Caco-2 (cell line): Measurements from ENCODE around the gene RAB20. TPM values are rescaled to one million over a fixed set of nuclear protein-coding genes. Genes with fewer than 3 reads are reported as not detected.
A peak's percentile ranks its signal among the peaks of the same experiment; 100 is the strongest.

Experiments
- BruUV-seq: library from RNA; stranded (reverse); fragments of 400-500 nt; replicated peaks from 2 replicates; lab custom pipeline; 2021; lab: Mats Ljungman, UMichigan
- CTCF ChIA-PET: fragments of 300-600 bp; sonication (Branson Sonifier 250); formaldehyde crosslinking; loops from one replicate; lab custom pipeline; 2022; ENCODE audit warnings: antibody characterized with exemption; lab: Charles Lee
- POLR2A ChIA-PET: fragments of 300-600 bp; sonication (Branson Sonifier 250); formaldehyde crosslinking; loops from one replicate; lab custom pipeline; 2022; ENCODE audit warnings: antibody characterized with exemption; lab: Charles Lee
- DNase-seq, 2 experiments: peaks; one replicate each; pipeline versions ENCODE4 v3.0.0 to v3.0.0-alpha.2; 2020 to 2022
- H3K27me3 ChIP-seq: replicated peaks from 2 replicates; pipeline ENCODE4 v1.6.0; 2011; ENCODE audit warnings: low read length; ENCODE audit not compliant: control insufficient read depth, insufficient read depth
- H3K36me3 ChIP-seq: 2 replicates; pipeline ENCODE4 v1.5.1; 2011; ENCODE audit warnings: low read length; ENCODE audit not compliant: control insufficient read depth, insufficient read depth
- H3K4me1 ChIP-seq: fragments of 250-450 bp; sonication (Bioruptor Pico); 2 replicates; pipeline ENCODE4 v1.5.1; 2020; ENCODE audit warnings: mild to moderate bottlenecking
- H3K4me3 ChIP-seq: 2 replicates; pipeline ENCODE4 v1.5.1; 2011; ENCODE audit warnings: low read depth, mild to moderate bottlenecking, control low read depth, low read length
- H3K9me3 ChIP-seq: fragments of 250-450 bp; sonication (Bioruptor Pico); 2 replicates; pipeline ENCODE4 v1.5.1; 2020; ENCODE audit warnings: mild to moderate bottlenecking, moderate library complexity
- H3K27ac Mint-ChIP-seq: one replicate; pipeline ENCODE4 v1.8.0; 2022; ENCODE audit warnings: mixed read lengths; ENCODE audit not compliant: unreplicated experiment
- H3K27me3 Mint-ChIP-seq: one replicate; pipeline ENCODE4 v1.8.0; 2022; ENCODE audit warnings: mixed read lengths; ENCODE audit not compliant: insufficient read depth, unreplicated experiment
- H3K36me3 Mint-ChIP-seq: one replicate; pipeline ENCODE4 v1.8.0; 2022; ENCODE audit warnings: mild to moderate bottlenecking, mixed read lengths; ENCODE audit not compliant: insufficient read depth, unreplicated experiment
- H3K4me1 Mint-ChIP-seq: one replicate; pipeline ENCODE4 v1.8.0; 2022; ENCODE audit warnings: low read depth, mixed read lengths; ENCODE audit not compliant: unreplicated experiment
- H3K4me3 Mint-ChIP-seq: one replicate; pipeline ENCODE4 v1.8.0; 2022; ENCODE audit warnings: mild to moderate bottlenecking, moderate library complexity, mixed read lengths; ENCODE audit not compliant: unreplicated experiment
- H3K9me3 Mint-ChIP-seq: one replicate; pipeline ENCODE4 v1.8.0; 2022; ENCODE audit warnings: mixed read lengths; ENCODE audit not compliant: unreplicated experiment
- CTCF ChIP-seq, 2 experiments: fragments of 200-600 bp in 1 of 2; IDR thresholded peaks; 1 replicate in 1 of 2; 2 replicates in 1 of 2; pipeline versions ENCODE4 v1.5.1 to v1.8.0; 2011 to 2022; ENCODE audit warnings: antibody characterized with exemption in 1 of 2, control low read depth in 1 of 2, inconsistent platforms in 1 of 2, low read depth in 1 of 2, low read length in 1 of 2, mild to moderate bottlenecking in 1 of 2, moderate library complexity in 1 of 2; ENCODE audit not compliant: insufficient read depth in 1 of 2, severe bottlenecking in 1 of 2, unreplicated experiment in 1 of 2
- intact Hi-C: fragments of 100-400 bp; cut with micrococcal nuclease; formaldehyde crosslinking; loops from one replicate; pipeline ENCODE4 v1.10.0; 2022; ENCODE audit not compliant: unreplicated experiment
- total RNA-seq: library from RNA; stranded (reverse); gene quantifications from 2 replicates; pipeline ENCODE4 v1.2.3, GENCODE V29; 2022

Gene RAB20
- total RNA-seq, 1 experiment from 2014 or later, result 37.9 TPM

- intact Hi-C loops, result no loop called here
- H3K36me3 ChIP-seq, result peaks cover 8% of the 10 kb centered on the region
- no peaks in the 10 kb centered on the region for H3K27me3 Mint-ChIP-seq
- peaks cover 31% of the 10 kb centered on the region for H3K36me3 Mint-ChIP-seq
- H3K27me3 ChIP-seq, result no peaks in the 10 kb centered on the region
- ChIA-PET POLR2A (no interaction called here), CTCF (no interaction called here)
- no peak overlapping the region for H3K4me3 ChIP-seq
- H3K9me3 Mint-ChIP-seq, result no peaks in the 10 kb centered on the region
- peaks cover 20% of the 10 kb centered on the region for H3K4me1 ChIP-seq
- H3K4me3 Mint-ChIP-seq, result no peak overlapping the region
- peaks cover 8% of the 10 kb centered on the region for H3K4me1 Mint-ChIP-seq
- H3K27ac Mint-ChIP-seq, result peak overlapping the region; percentile 70
- no peak for DNase-seq
- no TSS peak for BruUV-seq
- no peaks in the 10 kb centered on the region for H3K9me3 ChIP-seq
- TF ChIP-seq CTCF (IDR thresholded peaks at IDR 0.05; ENCODE audit: insufficient read depth in 1 of 2, low read depth in 1 of 2, low read length in 1 of 2, severe bottlenecking in 1 of 2, unreplicated experiment in 1 of 2), result no peak
Observed at GRCh38 chr13:110516500-110516899, 45.0 kb downstream of the RAB20 start.

GRCh38 chr13:110512198-110512740 is 49.3 kb downstream of the RAB20 start:
- Mint-ChIP-seq H3K4me1 (peaks cover 27% of the 10 kb centered on the region), H3K27me3 (no peaks in the 10 kb centered on the region), H3K27ac (no peak overlapping the region), H3K36me3 (peaks cover 21% of the 10 kb centered on the region), H3K9me3 (no peaks in the 10 kb centered on the region), H3K4me3 (no peak overlapping the region)
- no peak overlapping the region for H3K4me3 ChIP-seq
- no peak for DNase-seq
- POLR2A ChIA-PET, result no interaction called here
- CTCF ChIA-PET, result no interaction called here
- peaks cover 38% of the 10 kb centered on the region for H3K4me1 ChIP-seq
- no peaks in the 10 kb centered on the region for H3K9me3 ChIP-seq
- H3K27me3 ChIP-seq, result no peaks in the 10 kb centered on the region
- no peaks in the 10 kb centered on the region; the same call in 1 of the 2 replicates for H3K36me3 ChIP-seq
- intact Hi-C loops, result no loop called here
- BruUV-seq, result no TSS peak
- TF ChIP-seq CTCF (IDR thresholded peaks at IDR 0.05; ENCODE audit: insufficient read depth in 1 of 2, low read depth in 1 of 2, low read length in 1 of 2, severe bottlenecking in 1 of 2, unreplicated experiment in 1 of 2), result no peak

GRCh38 chr13:110511509-110512181 is 49.9 kb downstream of the RAB20 start:
- H3K27me3 ChIP-seq, result no peaks in the 10 kb centered on the region
- DNase-seq, result no peak
- no peak overlapping the region for H3K4me3 ChIP-seq
- H3K36me3 ChIP-seq, result no peaks in the 10 kb centered on the region; the same call in 1 of the 2 replicates
- TF ChIP-seq CTCF (IDR thresholded peaks at IDR 0.05; ENCODE audit: insufficient read depth in 1 of 2, low read depth in 1 of 2, low read length in 1 of 2, severe bottlenecking in 1 of 2, unreplicated experiment in 1 of 2), result no peak
- Mint-ChIP-seq H3K27me3 (no peaks in the 10 kb centered on the region), H3K27ac (no peak overlapping the region), H3K4me3 (no peak overlapping the region), H3K9me3 (no peaks in the 10 kb centered on the region), H3K4me1 (peaks cover 33% of the 10 kb centered on the region), H3K36me3 (peaks cover 26% of the 10 kb centered on the region)
- H3K4me1 ChIP-seq, result peaks cover 41% of the 10 kb centered on the region
- intact Hi-C loops, result no loop called here
- H3K9me3 ChIP-seq, result no peaks in the 10 kb centered on the region
- no TSS peak for BruUV-seq
- POLR2A ChIA-PET, result interaction anchor here (0.6 to 2.0 kb wide), 2 partner anchors 50 to 77 kb away, joined by 3 to 8 read pairs; partner anchors contain the start of gene RAB20
- CTCF ChIA-PET, result interaction anchor here (1.5 kb wide), 1 partner anchor 56 kb away, joined by 10 read pairs; no protein-coding TSS in a partner anchor
